Hematopoietic multipotent progenitor cell treated with erythropoietin and hydrocortisone succinate and interleukin-3 and kit ligand, for 15 days (in vitro differentiated cells): ENCODE measurements around the gene SAMD4B.
"Not testable (repeated sequence)": the region's sequence is repeated elsewhere in the genome, so short reads cannot be mapped to it uniquely, and the experiment has no call there.

ENCODE experiments used
- DNase-seq: peaks from one replicate; pipeline ENCODE4 v3.0.0-alpha.2; 2015; ENCODE audit warnings: low spot score

Gene SAMD4B

DNA sequence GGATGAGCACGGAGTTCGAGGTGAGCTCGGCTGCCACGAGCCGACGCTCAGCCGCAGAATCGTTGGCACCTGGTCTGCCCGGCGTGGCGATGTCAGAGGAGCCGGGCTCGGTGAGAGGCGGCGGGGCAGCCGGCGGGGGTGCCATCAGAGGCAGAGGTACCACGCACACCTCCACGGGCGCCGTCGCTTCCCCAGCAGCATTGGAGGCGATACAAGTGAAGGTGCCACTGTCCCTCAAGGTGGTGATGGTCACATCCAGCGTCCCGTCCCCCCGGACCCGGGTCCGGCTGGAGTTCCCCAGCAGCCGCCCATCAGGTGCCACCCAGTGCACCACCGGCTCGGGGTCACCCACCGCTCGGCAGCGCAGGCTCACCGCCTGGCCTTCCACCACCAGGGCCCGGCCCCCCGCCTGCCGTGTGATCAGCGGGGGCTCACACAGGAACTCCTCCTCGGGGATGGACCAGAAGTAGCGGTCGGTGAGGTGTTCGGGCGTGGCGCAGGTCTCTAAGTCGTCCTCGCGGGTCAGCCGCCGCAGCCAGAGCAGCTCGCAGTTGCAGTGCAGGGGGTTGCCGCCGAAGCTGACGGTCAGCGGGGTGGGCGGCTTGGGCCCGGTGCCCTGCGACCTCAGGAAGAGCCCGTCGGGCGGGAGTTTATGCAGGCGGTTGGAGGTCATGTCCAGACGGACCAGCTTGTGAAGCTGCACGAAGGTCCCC is 28.0 kb upstream of the SAMD4B start:
- no peak for DNase-seq

DNA sequence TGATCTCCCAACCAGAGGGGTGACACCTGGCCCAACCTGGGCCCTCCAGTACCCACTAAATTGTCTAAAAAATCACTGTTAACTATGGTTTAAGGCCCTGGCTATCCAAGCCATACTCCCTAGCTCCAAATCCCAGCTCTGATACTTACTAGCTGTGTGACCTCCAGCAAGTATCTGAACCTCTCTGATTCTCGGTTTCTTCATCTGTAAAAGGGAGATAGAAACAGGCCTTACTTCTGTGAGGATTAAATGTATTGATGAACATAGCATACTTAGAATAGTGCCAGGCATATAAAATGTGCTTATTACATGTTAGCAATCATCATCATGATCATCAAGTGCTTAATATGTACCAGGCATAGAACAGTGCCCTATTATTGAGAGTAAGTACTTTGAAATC is 26.3 kb upstream of the SAMD4B start:
- DNase-seq, result no peak

GRCh38 chr19:39316627-39317321 is 25.4 kb upstream of the SAMD4B start:
- no peak for DNase-seq

GRCh38 chr19:39317476-39317875 is 24.7 kb upstream of the SAMD4B start:
- DNase-seq, result no peak

GRCh38 chr19:39318071-39318470 is 24.1 kb upstream of the SAMD4B start:
- no peak for DNase-seq

DNA sequence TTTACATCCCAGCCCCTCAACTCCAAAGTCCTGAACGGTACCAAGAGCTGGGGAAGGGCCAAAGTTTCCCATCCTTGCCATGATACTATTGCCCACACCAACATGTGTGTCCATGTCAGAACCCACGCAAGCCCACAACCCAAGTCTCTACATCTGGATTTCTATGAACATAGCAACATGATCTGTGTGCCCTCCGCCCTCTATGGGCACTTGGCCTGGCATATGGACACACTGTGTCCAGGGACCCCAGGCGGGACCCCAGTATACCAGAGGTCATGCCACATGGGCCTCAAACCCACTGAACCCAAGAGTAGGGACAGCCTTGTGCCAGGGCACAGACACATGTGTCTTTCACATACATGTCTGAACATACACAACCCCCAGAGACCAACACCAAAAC is 23.5 kb upstream of the SAMD4B start:
- no peak for DNase-seq

- DNase-seq, result no peak
Observed at GRCh38 chr19:39319098-39319891, 22.9 kb upstream of the SAMD4B start.

DNA sequence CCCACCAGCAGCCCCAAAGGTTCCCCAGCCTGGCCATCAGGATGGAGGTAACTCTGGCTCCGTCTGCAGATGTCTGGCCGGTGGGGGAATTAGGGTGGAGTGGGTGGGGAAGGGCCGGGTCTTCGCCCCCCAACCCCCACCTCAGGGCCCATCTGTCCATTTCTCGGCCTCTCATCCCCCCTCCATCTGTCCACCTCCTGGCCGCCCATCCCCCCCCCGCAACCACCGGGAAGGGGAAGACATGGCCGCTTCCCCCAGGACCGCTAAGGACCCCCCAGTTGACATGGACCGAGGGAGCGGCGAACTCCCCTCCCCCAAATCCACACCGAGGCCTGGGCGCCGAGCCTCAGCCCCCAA is 22.4 kb upstream of the SAMD4B start:
- no peak for DNase-seq

- no peak for DNase-seq
Observed at GRCh38 chr19:39321117-39321831, 20.9 kb upstream of the SAMD4B start.

DNA sequence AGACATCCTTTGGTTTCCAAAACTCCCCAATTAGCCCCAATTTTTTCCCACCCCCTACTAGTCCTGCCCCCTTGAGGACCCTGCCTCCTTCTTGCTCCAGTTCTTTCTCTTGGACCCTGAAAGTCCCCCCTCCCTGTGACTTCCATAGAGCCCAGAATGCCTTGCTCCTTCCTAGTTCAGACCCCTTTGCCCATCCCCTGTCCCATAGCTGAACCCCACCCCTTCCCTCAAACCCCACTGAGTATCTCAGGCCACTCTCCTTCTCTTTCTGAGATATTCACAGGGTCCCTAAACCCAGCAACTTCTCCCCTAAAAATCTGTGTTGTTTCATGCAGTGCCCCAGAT is 20.4 kb upstream of the SAMD4B start:
- DNase-seq, result no peak

- no peak for DNase-seq
Observed at GRCh38 chr19:39324242-39324842, 17.9 kb upstream of the SAMD4B start.

DNA sequence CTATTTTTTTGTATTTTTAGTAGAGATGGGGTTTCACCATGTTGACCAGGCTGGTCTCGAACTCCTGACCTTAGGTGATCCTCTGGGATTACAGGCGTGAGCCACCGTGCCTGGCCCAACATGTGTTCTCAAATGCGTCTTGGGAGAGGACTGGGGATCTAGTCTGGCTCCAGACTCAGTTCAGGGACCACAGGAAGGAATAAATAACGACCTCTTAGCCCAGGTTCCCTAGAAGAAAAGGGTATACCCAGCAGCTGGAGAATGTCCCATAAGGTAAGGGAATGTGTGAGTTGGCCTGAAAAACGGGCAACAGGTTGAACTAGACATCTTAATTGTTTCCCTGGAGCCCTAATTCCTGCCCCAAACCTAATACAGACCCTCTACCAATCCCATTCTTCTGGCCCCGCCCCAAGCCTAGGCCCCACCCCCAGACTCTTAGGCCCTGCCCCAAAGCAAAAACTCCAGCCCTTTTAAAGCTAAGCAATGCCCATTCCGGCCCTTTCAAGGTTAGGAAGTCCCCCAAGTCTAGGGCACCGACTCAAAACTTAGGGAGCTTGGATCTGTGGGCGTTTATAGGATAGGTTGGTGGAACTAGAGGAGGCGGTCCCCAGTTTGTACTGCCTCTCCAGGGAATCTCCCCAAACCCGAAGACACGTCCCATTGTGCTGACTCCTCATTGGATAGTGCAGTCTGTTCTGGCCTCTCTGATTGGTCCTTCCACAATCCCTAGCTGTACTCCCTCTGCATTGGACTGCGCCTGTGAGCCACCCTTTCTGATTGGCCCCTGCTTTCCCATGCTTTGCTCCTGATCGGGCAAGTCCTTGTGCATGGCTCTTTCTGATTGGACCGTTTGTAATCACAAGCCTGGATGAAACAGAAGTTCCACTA is 16.2 kb upstream of the SAMD4B start:
- DNase-seq, result no peak

- no peak for DNase-seq
Observed at GRCh38 chr19:39327363-39328045, 14.7 kb upstream of the SAMD4B start.

- peak; percentile 83 for DNase-seq
Observed at GRCh38 chr19:39328046-39328705, 14.0 kb upstream of the SAMD4B start.

DNA sequence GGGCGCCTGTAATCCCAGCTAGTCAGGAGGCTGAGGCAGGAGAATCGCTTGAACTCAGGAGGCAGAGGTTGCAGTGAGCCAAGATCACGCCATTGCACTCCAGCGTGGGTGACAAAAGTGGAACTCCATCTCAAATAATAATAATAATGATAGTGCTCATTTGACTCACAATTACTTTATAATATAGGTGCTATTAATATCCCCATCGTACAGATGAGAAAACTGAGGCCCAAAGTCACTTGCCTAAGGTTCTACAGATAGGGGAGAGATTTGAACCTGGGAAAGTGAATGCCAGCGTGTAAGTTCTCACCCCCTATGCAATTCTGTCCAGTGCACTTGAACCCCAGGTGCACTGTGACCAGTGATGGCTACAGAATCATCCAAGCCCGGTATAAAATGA is 12.3 kb upstream of the SAMD4B start:
- no peak for DNase-seq

GRCh38 chr19:39332293-39332692 is 9.9 kb upstream of the SAMD4B start:
- no peak for DNase-seq

DNA sequence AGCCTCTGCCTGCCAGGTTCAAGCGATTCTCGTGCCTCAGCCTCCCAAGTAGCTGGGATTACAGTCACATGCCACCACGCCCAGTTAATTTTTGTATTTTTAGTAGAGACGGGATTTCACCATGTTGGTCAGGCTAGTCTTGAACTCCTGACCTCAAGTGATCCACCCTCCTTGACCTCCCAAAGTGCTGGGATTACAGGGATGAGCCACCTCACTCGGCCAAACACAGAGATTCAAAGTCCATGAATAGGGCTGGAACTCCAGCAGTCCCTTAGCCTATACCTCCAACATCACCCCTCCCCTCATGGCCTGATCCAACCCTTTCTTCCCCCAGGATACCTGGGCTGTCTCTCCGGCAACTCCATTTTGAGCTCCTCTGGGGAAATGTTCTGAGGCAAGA is 9.5 kb upstream of the SAMD4B start:
- DNase-seq, result not testable (repeated sequence)

GRCh38 chr19:39333507-39333906 is 8.7 kb upstream of the SAMD4B start:
- no peak for DNase-seq

DNA sequence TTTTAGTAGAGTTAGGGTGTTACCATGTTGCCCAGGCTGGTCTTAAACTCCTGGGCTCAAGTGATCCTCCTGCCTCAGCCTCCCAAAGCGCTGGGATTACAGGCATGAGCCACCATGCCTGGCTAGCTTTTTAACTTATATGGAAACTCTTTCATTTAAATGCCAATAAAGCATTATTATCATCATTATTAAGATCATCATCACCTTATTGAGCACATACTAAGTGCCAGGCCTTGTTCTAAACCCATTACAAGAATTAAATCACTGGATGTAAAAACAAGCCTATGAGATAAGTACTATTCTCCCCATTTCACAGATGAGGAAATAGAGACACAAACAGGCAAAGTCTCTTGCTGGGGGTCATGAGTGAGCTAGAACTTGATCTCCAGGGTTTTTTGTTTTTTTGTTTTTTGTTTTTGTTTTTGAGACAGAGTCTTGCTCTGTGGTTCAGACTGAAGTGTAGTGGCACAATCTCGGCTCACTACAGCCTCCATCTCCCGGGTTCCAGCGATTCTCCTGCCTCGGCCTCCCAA is 7.7 kb upstream of the SAMD4B start:
- DNase-seq, result no peak

DNA sequence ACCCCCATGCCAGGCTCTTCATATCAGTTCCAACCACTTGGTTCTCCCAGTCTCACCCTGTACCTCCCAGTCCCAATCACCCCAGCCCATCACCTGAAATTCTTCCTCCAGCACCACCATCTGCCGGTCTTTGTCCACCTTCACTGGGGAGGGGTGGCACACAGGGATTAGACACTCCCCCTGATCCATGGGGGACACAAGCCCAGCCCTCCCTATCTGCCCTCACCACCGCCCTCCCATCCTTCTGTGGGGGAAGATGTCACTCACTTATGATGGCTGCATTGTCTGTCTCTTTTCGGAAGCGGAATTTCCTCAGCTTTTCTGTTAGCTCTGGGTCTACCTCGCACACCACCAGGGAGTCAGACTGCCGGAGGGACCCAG is 7.1 kb upstream of the SAMD4B start:
- peak; percentile 48 for DNase-seq
